Activated naive CD4-positive, alpha-beta T cell treated with anti-CD3 and anti-CD28 coated beads, Interleukin-2, amount 50 U/mL, for 72 hours (primary cell): ENCODE measurements around the gene APLF. TPM values are rescaled to one million over a fixed set of nuclear protein-coding genes. Genes with fewer than 3 reads are reported as not detected.

Experiments used
- ATAC-seq, 2 donors: fragments of 150-1000 bp; cut with Tn5 transposase; 2 replicates each; pipeline ENCODE4 v1.10.0; 2021; ENCODE audit warnings: mild to moderate bottlenecking in 2 of 2, moderate library complexity in 2 of 2
- DNase-seq, 2 donors: peaks; one replicate each; pipeline ENCODE4 v3.0.0; 2021 to 2022; ENCODE audit warnings: low spot score in 2 of 2
- H3K27ac Mint-ChIP-seq, 2 donors: one replicate each; pipeline ENCODE4 v1.8.0; 2022; ENCODE audit warnings: mild to moderate bottlenecking in 2 of 2, mixed read lengths in 2 of 2
- H3K36me3 Mint-ChIP-seq, 2 donors: one replicate each; pipeline ENCODE4 v1.8.0; 2022; ENCODE audit warnings: mixed read lengths in 2 of 2
- H3K9me3 Mint-ChIP-seq, 2 donors: one replicate each; pipeline ENCODE4 v1.8.0; 2022; ENCODE audit warnings: mixed read lengths in 2 of 2
- total RNA-seq, 2 donors: library from RNA; stranded (reverse); gene quantifications; one replicate each; pipeline ENCODE4 v1.2.3, GENCODE V29; 2022

Gene APLF
- total RNA-seq, 2 donors from 2014 or later: 2.1 to 2.6 TPM

- ATAC-seq: no peak
- H3K27ac Mint-ChIP-seq: no peak overlapping the region
- no peak for DNase-seq
- H3K9me3 Mint-ChIP-seq: peaks cover 7 to 10% of the 10 kb centered on the region in 2 donors
- H3K36me3 Mint-ChIP-seq: peaks cover 0 to 4% of the 10 kb centered on the region in 2 donors
Observed at GRCh38 chr2:68620772-68621171, 153.4 kb downstream of the APLF start.

DNA sequence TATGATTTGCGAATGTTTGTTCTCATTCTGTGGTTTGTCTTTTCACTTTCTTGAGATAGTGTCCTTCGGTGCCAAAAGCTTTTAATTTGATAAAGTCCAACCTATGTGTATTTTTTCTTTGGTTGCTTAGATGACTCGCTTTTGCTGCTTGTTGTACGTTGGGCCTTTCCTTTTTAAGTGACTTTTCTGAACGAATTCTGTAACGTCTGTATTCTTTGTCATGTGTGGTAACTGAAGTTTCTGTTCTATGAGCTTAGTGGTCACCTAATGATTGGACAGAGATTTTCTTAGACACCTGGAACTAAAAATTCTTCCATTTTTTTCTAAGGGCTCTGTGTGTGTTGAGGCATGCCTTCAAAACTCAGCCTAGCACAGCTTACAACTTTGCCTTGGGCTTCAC, 156.4 kb downstream of the APLF start:
- ATAC-seq (no peak), DNase-seq (no peak)
- H3K9me3 Mint-ChIP-seq: peaks cover 7 to 10% of the 10 kb centered on the region in 2 donors
- peaks cover 0 to 9% of the 10 kb centered on the region in 2 donors for H3K36me3 Mint-ChIP-seq
- no peak overlapping the region for H3K27ac Mint-ChIP-seq

DNA sequence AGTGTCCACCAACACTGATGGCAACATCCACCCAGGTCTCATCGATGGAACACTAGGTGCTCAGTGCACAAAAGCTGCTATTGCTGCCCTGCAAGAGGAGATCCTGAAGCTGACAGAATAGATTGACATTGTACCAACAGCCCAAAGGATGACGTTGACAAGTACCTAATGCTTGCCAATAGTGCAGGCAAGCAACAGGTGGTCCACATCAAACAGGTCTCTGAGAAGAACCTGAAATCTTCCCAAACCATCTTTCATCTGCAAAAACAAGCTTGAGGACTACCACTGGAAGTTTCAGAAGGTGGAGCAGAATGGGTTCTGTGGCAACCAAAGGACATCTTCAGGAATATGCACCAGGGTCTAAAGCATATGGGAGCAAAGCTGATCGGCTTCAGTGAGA, 160.2 kb downstream of the APLF start:
- Mint-ChIP-seq H3K9me3 (peaks cover 3 to 5% of the 10 kb centered on the region in 2 donors), H3K27ac (no peak overlapping the region), H3K36me3 (peaks cover 0 to 6% of the 10 kb centered on the region in 2 donors)
- ATAC-seq (no peak), DNase-seq (no peak)

Other genes with a start within 250 kb of the APLF start
- 10 to 100 TPM; 61.5 to 69.1 TPM for gene PPP3R1, start 215.1 kb upstream of the APLF start, total RNA-seq
- gene CNRIP1, start 147.6 kb upstream of the APLF start, total RNA-seq: not detected
- gene PLEK, start 102.3 kb upstream of the APLF start, total RNA-seq: 1 to 10 TPM in 1 of 2 donors, under 1 TPM in 1; 0.88 to 1.4 TPM
- gene FBXO48, start 291 bp upstream of the APLF start, total RNA-seq: 1 to 10 TPM; 1.9 to 2.1 TPM
- gene PROKR1, start 176.0 kb downstream of the APLF start, total RNA-seq: not detected